ENCODE data around the gene QPCTL. TPM values are rescaled to one million over a fixed set of nuclear protein-coding genes. Genes with fewer than 3 reads are reported as not detected.
"Not testable (repeated sequence)": the region's sequence is repeated elsewhere in the genome, so short reads cannot be mapped to it uniquely, and the experiment has no call there.

Gene QPCTL
- polyA plus RNA-seq, 2 donors = 3.9 to 6.8 TPM

DNA sequence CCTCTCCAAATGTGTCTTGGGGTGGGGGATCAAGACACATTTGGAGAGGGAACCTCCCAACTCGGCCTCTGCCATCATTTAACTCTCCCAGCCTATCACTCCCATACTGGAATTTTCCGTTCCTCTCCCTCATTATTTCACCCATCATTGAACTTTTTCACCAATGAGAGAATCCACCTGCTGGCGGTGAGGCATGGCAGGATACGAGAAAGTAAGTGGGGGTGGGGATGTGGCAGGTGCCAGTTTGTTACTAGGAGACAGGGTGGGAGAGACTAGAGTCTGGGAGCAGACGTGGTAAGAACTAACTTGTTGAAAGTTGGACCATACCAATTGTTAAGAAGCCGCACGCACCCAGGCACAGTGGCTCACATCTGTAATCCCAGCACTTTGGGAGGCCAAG is 17.5 kb upstream of the QPCTL start:
- 67 to 69% methylated on average over 7 of the region's 7 CpGs for WGBS, 2 donors
- Histone ChIP-seq H3K27me3 (ENCODE audit: control insufficient read depth in 1 of 2, insufficient read depth in 2 of 2, low read length in 2 of 2) (peaks cover 0 to 2% of the 10 kb centered on the region in 2 donors), H3K4me3 (ENCODE audit: low read depth in 1 of 2, low read length in 2 of 2) (no peak overlapping the region), H3K36me3 (ENCODE audit: control insufficient read depth in 2 of 2, insufficient read depth in 2 of 2, low read length in 1 of 2) (no peaks in the 10 kb centered on the region), H3K27ac (ENCODE audit: low read depth in 2 of 2, low read length in 1 of 2) (no peak overlapping the region), H3K9me3 (ENCODE audit: control insufficient read depth in 2 of 2, insufficient read depth in 1 of 2, low read depth in 1 of 2, low read length in 1 of 2) (peaks cover 0 to 3% of the 10 kb centered on the region in 2 donors), H3K4me1 (ENCODE audit: control insufficient read depth in 2 of 2, insufficient read depth in 2 of 2, low read length in 1 of 2) (peaks cover 5 to 10% of the 10 kb centered on the region in 2 donors)

DNA sequence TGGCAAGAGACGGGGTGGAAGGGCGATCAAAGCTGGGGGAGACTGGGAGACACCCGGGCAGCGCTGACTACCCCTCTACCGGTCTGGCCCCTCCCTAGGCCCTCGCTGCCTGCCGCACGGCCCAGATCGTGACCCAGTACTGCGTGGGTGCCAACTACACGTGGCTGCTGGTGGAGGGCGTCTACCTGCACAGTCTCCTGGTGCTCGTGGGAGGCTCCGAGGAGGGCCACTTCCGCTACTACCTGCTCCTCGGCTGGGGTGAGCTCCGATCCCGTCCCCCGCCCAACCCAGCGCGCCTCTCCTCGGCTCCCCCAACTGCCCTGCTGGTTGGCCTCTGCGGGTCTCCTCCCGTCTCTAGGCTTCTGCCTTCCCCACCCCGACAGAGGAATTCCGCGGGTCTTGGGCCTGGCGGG is 15.6 kb upstream of the QPCTL start:
- H3K27ac ChIP-seq (ENCODE audit: low read depth in 2 of 2, low read length in 1 of 2) = no peak overlapping the region
- H3K4me3 ChIP-seq (ENCODE audit: low read depth in 1 of 2, low read length in 2 of 2) = peak overlapping the region; percentile 42 to 43
- H3K4me1 ChIP-seq (ENCODE audit: control insufficient read depth in 2 of 2, insufficient read depth in 2 of 2, low read length in 1 of 2) = peaks cover 0 to 10% of the 10 kb centered on the region in 2 donors
- no peaks in the 10 kb centered on the region for H3K36me3 ChIP-seq (ENCODE audit: control insufficient read depth in 2 of 2, insufficient read depth in 2 of 2, low read length in 1 of 2)
- no peaks in the 10 kb centered on the region for H3K27me3 ChIP-seq (ENCODE audit: control insufficient read depth in 1 of 2, insufficient read depth in 2 of 2, low read length in 2 of 2)
- WGBS, 2 donors = 4 to 7% methylated on average over 26 to 28 of the region's 28 CpGs
- peaks cover 0 to 3% of the 10 kb centered on the region in 2 donors for H3K9me3 ChIP-seq (ENCODE audit: control insufficient read depth in 2 of 2, insufficient read depth in 1 of 2, low read depth in 1 of 2, low read length in 1 of 2)

DNA sequence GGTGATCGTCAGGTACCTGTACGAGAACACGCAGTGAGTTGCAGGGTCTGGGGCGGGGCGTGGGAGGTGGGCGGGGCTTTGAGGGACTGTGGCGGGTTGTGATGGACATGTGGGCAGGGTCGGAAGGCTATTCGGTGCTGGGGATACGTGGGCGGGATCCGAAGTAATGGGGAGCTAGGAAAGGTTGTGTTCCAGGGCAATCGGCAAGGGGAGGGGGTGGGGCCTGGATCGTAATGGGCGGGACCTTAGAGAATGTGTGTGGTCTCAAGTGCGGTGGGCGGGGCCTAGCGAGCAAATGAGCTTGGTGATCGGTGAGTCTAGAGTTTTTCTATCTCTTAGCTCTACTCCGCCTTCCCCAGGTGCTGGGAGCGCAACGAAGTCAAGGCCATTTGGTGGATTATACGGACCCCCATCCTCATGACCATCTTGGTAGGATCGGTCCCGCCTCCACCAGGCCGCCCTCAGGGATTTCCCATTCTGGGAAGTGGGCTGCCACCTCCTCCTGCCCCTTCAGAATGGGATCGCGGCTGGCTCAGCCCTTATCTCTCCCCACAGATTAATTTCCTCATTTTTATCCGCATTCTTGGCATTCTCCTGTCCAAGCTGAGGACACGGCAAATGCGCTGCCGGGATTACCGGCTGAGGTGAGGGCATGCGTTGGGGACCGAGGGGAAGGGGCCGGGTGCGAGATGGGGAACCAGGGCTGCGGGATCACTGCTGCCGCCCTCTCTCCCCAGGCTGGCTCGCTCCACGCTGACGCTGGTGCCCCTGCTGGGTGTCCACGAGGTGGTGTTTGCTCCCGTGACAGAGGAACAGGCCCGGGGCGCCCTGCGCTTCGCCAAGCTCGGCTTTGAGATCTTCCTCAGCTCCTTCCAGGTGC is 14.9 kb upstream of the QPCTL start:
- peak overlapping the region in 1 of 2 donors; percentile 5 for H3K27ac ChIP-seq (ENCODE audit: low read depth in 2 of 2, low read length in 1 of 2)
- H3K9me3 ChIP-seq (ENCODE audit: control insufficient read depth in 2 of 2, insufficient read depth in 1 of 2, low read depth in 1 of 2, low read length in 1 of 2) = peaks cover 0 to 3% of the 10 kb centered on the region in 2 donors
- H3K36me3 ChIP-seq (ENCODE audit: control insufficient read depth in 2 of 2, insufficient read depth in 2 of 2, low read length in 1 of 2) = no peaks in the 10 kb centered on the region
- H3K4me3 ChIP-seq (ENCODE audit: low read depth in 1 of 2, low read length in 2 of 2) = peak overlapping the region; percentile 12 to 42
- H3K4me1 ChIP-seq (ENCODE audit: control insufficient read depth in 2 of 2, insufficient read depth in 2 of 2, low read length in 1 of 2) = peaks cover 0 to 10% of the 10 kb centered on the region in 2 donors
- H3K27me3 ChIP-seq (ENCODE audit: control insufficient read depth in 1 of 2, insufficient read depth in 2 of 2, low read length in 2 of 2) = no peaks in the 10 kb centered on the region
- 4 to 8% methylated on average over 49 of the region's 49 CpGs for WGBS, 2 donors

DNA sequence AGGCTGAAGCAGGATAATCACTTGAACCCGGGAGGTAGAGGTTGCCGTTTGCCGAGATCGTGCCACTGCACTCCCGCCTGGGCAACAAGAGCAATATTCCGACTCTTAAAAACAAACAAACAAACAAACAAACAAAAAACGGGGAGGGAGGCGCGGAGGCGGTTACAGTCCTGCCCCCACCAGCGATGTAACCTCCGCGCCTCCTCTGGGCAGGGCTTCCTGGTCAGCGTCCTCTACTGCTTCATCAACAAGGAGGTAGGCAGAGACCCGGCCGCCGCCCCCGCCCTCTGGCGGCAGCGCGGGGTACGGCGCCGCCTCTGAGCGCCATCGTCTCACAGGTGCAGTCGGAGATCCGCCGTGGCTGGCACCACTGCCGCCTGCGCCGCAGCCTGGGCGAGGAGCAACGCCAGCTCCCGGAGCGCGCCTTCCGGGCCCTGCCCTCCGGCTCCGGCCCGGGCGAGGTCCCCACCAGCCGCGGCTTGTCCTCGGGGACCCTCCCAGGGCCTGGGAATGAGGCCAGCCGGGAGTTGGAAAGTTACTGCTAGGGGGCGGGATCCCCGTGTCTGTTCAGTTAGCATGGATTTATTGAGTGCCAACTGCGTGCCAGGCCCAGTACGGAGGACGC is 11.0 kb upstream of the QPCTL start:
- Histone ChIP-seq H3K27ac (ENCODE audit: low read depth in 2 of 2, low read length in 1 of 2) (peak overlapping the region; percentile 71 to 88), H3K27me3 (ENCODE audit: control insufficient read depth in 1 of 2, insufficient read depth in 2 of 2, low read length in 2 of 2) (no peaks in the 10 kb centered on the region), H3K4me1 (ENCODE audit: control insufficient read depth in 2 of 2, insufficient read depth in 2 of 2, low read length in 1 of 2) (peaks cover 0 to 10% of the 10 kb centered on the region in 2 donors), H3K4me3 (ENCODE audit: low read depth in 1 of 2, low read length in 2 of 2) (peak overlapping the region; percentile 18 to 28), H3K9me3 (ENCODE audit: control insufficient read depth in 2 of 2, insufficient read depth in 1 of 2, low read depth in 1 of 2, low read length in 1 of 2) (peaks cover 0 to 3% of the 10 kb centered on the region in 2 donors), H3K36me3 (ENCODE audit: control insufficient read depth in 2 of 2, insufficient read depth in 2 of 2, low read length in 1 of 2) (peaks cover 3 to 10% of the 10 kb centered on the region in 2 donors)
- 2 to 3% methylated on average over 51 of the region's 51 CpGs for WGBS, 2 donors

DNA sequence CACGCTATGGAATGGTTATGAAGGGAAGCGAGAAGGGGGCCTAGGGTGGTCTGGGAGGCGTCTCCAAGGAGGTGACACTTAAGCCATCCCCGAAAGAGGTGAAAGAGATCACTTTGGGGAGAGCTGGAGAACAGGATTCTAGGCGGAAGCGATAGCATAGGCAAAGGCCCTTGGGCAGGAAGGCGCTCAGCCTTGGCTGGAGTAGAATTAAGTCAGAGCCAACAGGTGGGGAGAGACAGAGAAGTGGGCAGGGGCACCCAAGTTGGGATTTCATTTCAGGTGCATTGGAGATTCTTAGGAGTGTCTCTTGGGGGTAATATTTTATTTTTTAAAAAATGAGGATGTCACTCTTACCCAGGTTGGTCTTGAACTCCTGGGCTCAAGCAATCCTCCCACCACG is 10.3 kb upstream of the QPCTL start:
- Histone ChIP-seq H3K36me3 (ENCODE audit: control insufficient read depth in 2 of 2, insufficient read depth in 2 of 2, low read length in 1 of 2) (peaks cover 3 to 13% of the 10 kb centered on the region in 2 donors), H3K27me3 (ENCODE audit: control insufficient read depth in 1 of 2, insufficient read depth in 2 of 2, low read length in 2 of 2) (no peaks in the 10 kb centered on the region), H3K27ac (ENCODE audit: low read depth in 2 of 2, low read length in 1 of 2) (peak overlapping the region; percentile 71 to 88), H3K9me3 (ENCODE audit: control insufficient read depth in 2 of 2, insufficient read depth in 1 of 2, low read depth in 1 of 2, low read length in 1 of 2) (peaks cover 0 to 3% of the 10 kb centered on the region in 2 donors), H3K4me1 (ENCODE audit: control insufficient read depth in 2 of 2, insufficient read depth in 2 of 2, low read length in 1 of 2) (peaks cover 0 to 6% of the 10 kb centered on the region in 2 donors), H3K4me3 (ENCODE audit: low read depth in 1 of 2, low read length in 2 of 2) (no peak overlapping the region)
- 42 to 52% methylated on average over 8 of the region's 8 CpGs for WGBS, 2 donors

DNA sequence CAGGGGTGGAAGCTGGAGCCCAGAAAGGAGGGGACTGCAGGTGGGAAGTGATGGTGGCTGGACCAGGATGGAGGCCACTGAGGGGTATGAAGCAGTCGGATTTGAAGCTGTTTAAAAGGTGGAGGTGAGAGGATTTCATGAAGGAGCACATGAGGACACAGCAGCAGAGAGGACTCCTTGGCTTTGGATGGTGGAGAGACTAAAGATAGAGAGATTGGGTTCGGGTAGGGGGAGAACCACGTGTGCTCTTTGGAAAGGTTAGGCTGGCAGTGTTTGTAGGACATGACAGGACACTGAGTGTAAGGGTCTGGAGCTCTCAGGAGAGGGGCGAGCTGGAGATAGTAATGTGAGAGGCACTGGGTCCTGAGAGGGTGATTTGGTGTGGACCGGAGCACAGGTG is 9.6 kb upstream of the QPCTL start:
- 69 to 76% methylated on average over 5 of the region's 5 CpGs for WGBS, 2 donors
- no peak overlapping the region for H3K4me3 ChIP-seq (ENCODE audit: low read depth in 1 of 2, low read length in 2 of 2)

DNA sequence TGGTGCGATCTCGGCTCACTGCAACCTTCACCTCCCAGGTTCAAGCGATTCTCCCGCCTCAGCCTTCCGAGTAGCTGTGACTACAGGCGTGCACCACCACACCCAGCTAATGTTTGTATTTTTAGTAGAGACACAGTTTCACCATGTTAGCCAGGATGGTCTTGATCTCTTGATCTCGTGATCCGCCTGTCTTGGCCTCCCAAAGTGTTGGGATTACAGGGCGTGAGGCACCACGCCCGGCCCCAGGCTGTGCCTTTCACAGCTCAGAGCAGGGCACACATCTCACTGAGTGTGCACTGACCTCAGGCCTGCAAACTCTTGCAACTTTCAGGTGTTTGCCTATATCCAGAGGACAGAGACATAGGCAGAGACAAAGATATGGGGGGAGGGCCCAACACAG is 7.4 kb upstream of the QPCTL start:
- H3K36me3 ChIP-seq (ENCODE audit: control insufficient read depth in 2 of 2, insufficient read depth in 2 of 2, low read length in 1 of 2) = peaks cover 8 to 27% of the 10 kb centered on the region in 2 donors
- WGBS, 2 donors = 66 to 77% methylated on average over 9 to 11 of the region's 11 CpGs
- not testable (repeated sequence) for H3K27me3 ChIP-seq (ENCODE audit: control insufficient read depth in 1 of 2, insufficient read depth in 2 of 2, low read length in 2 of 2); H3K4me1 ChIP-seq (ENCODE audit: control insufficient read depth in 2 of 2, insufficient read depth in 2 of 2, low read length in 1 of 2); H3K4me3 ChIP-seq (ENCODE audit: low read depth in 1 of 2, low read length in 2 of 2); H3K9me3 ChIP-seq (ENCODE audit: control insufficient read depth in 2 of 2, insufficient read depth in 1 of 2, low read depth in 1 of 2, low read length in 1 of 2); H3K27ac ChIP-seq (ENCODE audit: low read depth in 2 of 2, low read length in 1 of 2)

More for the DNA sequence above, 9.6 kb upstream of the QPCTL start:
- Histone ChIP-seq H3K36me3 (ENCODE audit: control insufficient read depth in 2 of 2, insufficient read depth in 2 of 2, low read length in 1 of 2) (peaks cover 3 to 21% of the 10 kb centered on the region in 2 donors), H3K4me1 (ENCODE audit: control insufficient read depth in 2 of 2, insufficient read depth in 2 of 2, low read length in 1 of 2) (peaks cover 0 to 2% of the 10 kb centered on the region in 2 donors), H3K27me3 (ENCODE audit: control insufficient read depth in 1 of 2, insufficient read depth in 2 of 2, low read length in 2 of 2) (no peaks in the 10 kb centered on the region), H3K9me3 (ENCODE audit: control insufficient read depth in 2 of 2, insufficient read depth in 1 of 2, low read depth in 1 of 2, low read length in 1 of 2) (no peaks in the 10 kb centered on the region), H3K27ac (ENCODE audit: low read depth in 2 of 2, low read length in 1 of 2) (no peak overlapping the region)

DNA sequence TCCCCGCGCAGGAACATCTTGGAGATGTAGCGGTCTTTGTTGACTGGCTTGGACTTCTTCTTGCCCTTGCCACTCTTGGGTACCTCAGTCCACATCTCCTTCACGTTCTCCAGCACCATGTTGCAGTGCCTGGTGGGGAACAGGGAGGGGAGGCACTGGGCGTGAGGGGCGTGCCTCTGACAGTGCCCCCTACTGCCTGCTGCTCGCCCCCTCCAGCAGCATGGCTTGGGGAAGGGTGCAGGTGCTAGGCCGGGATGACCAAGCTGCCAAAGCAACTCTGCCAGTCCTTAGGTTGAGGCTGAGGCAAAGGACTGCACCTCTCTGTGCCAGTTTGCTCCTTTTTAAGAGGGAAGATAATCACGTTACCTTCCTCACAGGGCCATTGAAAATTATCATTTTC is 4.9 kb upstream of the QPCTL start:
- WGBS, 2 donors = 90% methylated on average over 9 of the region's 9 CpGs
- H3K27me3 ChIP-seq (ENCODE audit: control insufficient read depth in 1 of 2, insufficient read depth in 2 of 2, low read length in 2 of 2) = no peaks in the 10 kb centered on the region
- H3K4me3 ChIP-seq (ENCODE audit: low read depth in 1 of 2, low read length in 2 of 2) = no peak overlapping the region
- no peaks in the 10 kb centered on the region for H3K4me1 ChIP-seq (ENCODE audit: control insufficient read depth in 2 of 2, insufficient read depth in 2 of 2, low read length in 1 of 2)
- peaks cover 8 to 27% of the 10 kb centered on the region in 2 donors for H3K36me3 ChIP-seq (ENCODE audit: control insufficient read depth in 2 of 2, insufficient read depth in 2 of 2, low read length in 1 of 2)
- H3K9me3 ChIP-seq (ENCODE audit: control insufficient read depth in 2 of 2, insufficient read depth in 1 of 2, low read depth in 1 of 2, low read length in 1 of 2) = no peaks in the 10 kb centered on the region
- no peak overlapping the region for H3K27ac ChIP-seq (ENCODE audit: low read depth in 2 of 2, low read length in 1 of 2)

DNA sequence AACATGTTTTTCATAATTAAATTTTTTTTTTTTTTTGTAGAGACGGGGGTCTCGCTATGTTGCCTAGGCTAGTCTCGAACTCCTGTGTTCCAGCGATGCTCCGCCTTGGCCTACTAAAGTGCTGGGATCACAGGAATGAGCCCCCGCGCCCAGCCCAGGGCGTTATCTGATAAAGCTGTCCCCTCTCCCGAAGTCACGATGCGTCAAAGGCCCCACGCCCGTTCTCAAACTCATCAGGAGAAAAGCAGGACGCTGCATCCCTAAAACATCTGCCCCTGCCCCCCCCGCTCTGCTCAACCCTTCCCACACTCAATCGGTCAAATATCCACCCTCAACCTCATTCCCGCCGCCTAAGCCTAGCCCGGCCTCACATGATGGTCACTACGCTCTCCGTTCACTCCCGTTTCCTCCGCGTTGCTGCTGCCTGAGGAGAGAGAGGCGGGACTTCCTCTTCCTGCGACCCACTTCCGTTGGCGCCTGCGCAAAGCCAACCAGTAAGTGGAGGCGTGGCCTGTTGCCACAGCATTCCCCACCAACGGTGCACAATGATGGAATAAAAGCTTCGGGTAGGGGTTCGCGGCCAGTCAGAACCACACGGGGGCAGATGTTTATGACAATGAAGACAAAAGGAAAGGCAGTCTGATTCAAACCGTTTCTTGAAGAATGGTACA is 815 bp upstream of the QPCTL start, which contains the start of gene SNRPD2:
Gene SNRPD2, minus strand, starts transcription at position 438 of the 671 bp plus-strand sequence. Its CDS starts 65 bp downstream, at position 373.
- H3K9me3 ChIP-seq (ENCODE audit: control insufficient read depth in 2 of 2, insufficient read depth in 1 of 2, low read depth in 1 of 2, low read length in 1 of 2) = no peaks in the 10 kb centered on the region
- WGBS, 2 donors = 0 to 1% methylated on average over 36 of the region's 36 CpGs
- H3K27me3 ChIP-seq (ENCODE audit: control insufficient read depth in 1 of 2, insufficient read depth in 2 of 2, low read length in 2 of 2) = no peaks in the 10 kb centered on the region
- H3K36me3 ChIP-seq (ENCODE audit: control insufficient read depth in 2 of 2, insufficient read depth in 2 of 2, low read length in 1 of 2) = peaks cover 5 to 23% of the 10 kb centered on the region in 2 donors
- peak within 1 kb of the TSS; percentile 91 to 97 for H3K27ac ChIP-seq (ENCODE audit: low read depth in 2 of 2, low read length in 1 of 2)
- peaks cover 0 to 3% of the 10 kb centered on the region in 2 donors for H3K4me1 ChIP-seq (ENCODE audit: control insufficient read depth in 2 of 2, insufficient read depth in 2 of 2, low read length in 1 of 2)
- peak within 1 kb of the TSS; percentile 73 to 79 for H3K4me3 ChIP-seq (ENCODE audit: low read depth in 1 of 2, low read length in 2 of 2)
